AG09309 (cell line): ENCODE results near the gene MARK3.

Source experiments
- DNase-seq: peaks from one replicate; pipeline ENCODE4 v3.0.0-alpha.2; 2010; ENCODE audit warnings: low read depth
- H3K4me3 ChIP-seq: 2 replicates; pipeline ENCODE4 v1.5.1; 2011; ENCODE audit warnings: mild to moderate bottlenecking, low read depth, low read length, moderate library complexity; ENCODE audit not compliant: control insufficient read depth
- TF ChIP-seq, protein P1 (sequence below): IDR thresholded peaks from 2 replicates; pipeline ENCODE4 v1.5.1; 2011; ENCODE audit warnings: mild to moderate bottlenecking, low read depth, low read length, inconsistent platforms; ENCODE audit not compliant: insufficient read depth, control insufficient read depth; ENCODE audit errors: missing control alignments

MARK3 gene

DNA sequence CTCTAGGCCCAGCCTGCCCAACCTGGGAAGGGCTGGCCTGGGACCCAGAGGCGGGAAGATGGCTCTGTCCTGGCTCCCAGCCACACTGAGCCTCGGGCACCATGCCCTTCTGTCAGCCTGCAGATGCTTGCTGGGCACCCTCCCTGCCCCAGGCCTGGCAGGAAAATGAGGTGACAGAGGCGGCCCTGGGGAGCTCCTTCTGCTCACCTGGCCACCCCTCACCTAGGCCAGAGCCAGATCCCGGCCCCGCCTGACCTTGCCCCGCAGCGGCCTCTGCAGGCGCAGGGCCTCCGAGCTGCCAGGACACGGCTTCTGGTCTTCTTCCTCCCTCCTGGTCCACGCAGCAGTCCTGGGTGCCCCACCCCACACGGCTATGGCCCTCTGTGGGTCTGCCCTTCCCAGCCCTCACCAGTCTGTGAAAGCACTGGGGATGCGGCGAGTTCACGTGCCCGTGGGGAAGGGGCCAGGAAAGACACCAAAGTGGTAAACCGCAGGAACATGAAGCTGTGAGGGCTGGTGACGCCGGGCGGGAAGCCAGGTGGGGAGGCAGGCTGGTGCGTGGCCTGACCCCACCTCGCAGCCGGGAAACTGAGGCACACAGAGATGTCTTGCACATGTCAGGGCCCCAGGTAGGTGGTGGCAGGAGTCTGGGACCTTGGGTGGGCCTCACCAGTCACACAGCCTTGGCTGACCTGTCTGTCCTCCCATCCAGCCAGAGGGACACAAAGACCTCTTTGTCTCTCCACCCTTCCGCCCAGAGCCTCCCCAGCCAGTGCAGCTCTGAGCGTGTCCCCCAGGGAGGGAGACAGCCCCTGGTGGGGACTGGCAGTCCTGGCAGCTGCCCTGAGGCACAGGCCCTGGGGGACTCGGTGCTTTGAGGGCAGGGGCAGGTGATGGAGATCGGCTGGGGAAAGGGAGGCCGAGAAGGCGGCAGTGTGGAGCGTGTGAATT is 164.4 kb downstream of the MARK3 start:
- no peak overlapping the region for H3K4me3 ChIP-seq
- TF ChIP-seq, protein P1, sequence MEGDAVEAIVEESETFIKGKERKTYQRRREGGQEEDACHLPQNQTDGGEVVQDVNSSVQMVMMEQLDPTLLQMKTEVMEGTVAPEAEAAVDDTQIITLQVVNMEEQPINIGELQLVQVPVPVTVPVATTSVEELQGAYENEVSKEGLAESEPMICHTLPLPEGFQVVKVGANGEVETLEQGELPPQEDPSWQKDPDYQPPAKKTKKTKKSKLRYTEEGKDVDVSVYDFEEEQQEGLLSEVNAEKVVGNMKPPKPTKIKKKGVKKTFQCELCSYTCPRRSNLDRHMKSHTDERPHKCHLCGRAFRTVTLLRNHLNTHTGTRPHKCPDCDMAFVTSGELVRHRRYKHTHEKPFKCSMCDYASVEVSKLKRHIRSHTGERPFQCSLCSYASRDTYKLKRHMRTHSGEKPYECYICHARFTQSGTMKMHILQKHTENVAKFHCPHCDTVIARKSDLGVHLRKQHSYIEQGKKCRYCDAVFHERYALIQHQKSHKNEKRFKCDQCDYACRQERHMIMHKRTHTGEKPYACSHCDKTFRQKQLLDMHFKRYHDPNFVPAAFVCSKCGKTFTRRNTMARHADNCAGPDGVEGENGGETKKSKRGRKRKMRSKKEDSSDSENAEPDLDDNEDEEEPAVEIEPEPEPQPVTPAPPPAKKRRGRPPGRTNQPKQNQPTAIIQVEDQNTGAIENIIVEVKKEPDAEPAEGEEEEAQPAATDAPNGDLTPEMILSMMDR = no peak
- no peak for DNase-seq

DNA sequence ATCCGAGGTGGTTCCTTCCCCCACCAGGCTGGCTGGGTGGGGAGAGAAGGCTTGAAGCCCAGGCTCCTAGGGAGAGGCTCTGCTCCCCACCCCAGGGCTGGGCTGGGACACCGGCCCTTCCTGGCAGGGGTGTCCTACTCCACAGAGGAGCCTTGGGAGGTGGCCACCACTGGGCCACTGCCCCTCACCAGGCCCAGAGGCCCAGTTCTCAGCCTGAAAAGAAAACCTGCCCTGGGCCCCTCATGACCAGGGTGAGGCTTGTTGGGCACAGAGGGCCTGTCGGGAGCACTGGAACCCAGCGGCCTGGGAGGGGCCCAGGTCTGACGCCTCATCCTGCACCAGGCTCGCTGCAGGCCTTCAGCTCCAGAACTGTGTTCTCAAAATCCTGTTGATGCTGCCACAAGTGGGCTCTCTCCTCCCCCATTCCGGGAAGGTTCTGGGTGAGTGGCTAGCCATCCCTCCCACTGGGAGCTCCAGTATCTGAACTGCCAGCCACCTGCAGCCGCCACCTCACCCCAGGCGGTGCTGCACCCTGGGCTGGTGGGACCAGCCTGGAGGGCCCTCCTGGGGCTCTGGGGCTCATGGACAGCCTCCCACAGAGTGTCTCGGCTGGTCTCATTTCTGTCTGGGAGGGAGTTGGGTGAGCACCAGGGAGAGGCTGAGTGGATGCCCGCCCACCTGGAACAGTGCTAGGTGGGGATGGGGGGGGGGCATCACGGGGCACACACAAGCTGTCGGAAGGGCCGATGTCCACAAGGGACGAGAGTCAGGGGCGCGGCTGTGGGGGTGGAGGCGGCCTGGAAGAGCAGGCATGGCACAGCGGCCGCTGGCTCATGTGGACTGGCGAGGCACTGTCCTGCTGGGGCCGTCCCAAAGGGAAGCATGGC is 165.5 kb downstream of the MARK3 start:
- no peak for DNase-seq
- H3K4me3 ChIP-seq = no peak overlapping the region
- TF ChIP-seq, protein P1 = no peak

DNA sequence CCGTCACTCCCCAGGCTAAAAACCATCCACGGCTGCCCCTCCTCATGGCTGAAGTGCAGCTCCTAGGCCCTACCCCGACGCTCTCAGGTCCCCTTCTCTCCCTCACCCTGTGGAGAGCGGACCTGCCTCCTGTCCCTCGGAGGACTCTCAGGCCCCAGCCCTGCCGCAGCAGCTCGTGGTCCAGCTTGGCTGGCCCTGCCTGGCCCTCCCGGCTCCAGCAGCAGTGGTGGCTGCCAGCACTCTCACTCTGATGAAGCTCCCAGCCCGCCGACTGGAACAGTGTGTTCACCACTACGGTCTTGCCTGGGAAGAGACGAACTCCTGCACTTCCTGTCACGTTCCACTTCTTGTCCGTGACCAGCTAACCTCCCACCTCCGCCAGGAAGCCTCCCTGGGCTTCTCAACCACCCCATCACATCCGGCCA is 166.1 kb downstream of the MARK3 start:
- no peak overlapping the region for H3K4me3 ChIP-seq
- TF ChIP-seq, protein P1 = no peak

DNA sequence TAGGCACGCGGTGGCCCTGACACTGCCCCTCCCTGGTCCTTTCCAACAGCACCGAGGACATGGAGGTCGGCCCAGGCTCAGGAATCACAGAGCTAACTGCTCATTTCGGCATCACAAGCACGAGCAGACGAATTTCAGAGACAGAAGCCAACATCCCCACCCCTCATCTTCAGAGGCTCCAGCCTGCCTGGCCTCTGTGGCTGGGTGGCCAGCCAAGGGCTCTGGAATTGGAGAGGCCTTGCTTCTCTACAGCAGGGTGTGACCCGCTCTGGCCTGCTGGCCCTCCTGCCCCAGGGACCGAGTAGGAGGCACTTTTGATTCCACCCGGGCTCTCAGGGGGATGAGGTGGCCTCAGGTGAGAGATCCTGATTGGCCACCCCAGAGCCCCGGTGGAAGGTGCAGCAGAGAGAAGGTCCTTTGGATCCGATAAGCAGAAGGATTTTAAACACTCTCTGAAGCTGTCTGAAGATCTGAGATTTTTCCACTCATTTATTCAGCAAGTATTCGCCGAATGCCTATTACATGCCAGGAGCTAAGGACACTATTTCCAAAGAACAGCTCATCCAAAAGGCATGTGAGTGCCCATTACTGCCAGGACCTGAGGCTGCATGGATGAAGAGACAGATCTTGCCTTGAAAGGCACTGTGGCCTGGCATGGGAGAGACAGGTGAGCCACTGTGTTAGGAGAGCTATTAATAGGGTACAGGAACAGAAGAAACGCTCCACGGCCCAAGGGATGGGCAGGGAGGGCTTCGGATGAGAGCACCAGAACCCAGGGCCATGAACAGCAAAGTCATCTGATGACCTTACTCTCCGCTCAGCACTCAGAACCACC is 167.0 kb downstream of the MARK3 start:
- TF ChIP-seq, protein P1 = no peak
- DNase-seq = no peak
- no peak overlapping the region for H3K4me3 ChIP-seq

More for the DNA sequence above, 166.1 kb downstream of the MARK3 start:
- DNase-seq = no peak

DNA sequence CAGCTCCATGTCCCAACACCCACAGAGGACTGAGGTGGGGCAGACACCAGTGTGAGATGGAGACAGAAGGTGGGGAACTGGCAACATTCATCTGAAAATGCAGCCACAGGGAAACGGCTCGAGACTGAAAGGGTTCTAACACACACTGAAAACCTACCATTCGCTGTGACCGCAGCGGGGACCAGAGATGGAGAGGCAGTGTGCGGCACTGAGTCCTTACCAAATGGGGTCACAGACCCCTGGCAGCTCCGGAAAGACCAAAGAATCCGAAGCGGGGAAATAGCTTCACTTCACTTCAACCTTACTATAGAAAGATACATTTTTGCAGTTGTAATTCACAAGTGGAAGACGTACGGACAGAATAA is 167.6 kb downstream of the MARK3 start:
- no peak overlapping the region for H3K4me3 ChIP-seq
- no peak for DNase-seq
- TF ChIP-seq, protein P1 = no peak
